ENCODE results near the gene NFE2L3.
"Not testable (repeated sequence)": the region's sequence is repeated elsewhere in the genome, so short reads cannot be mapped to it uniquely, and the experiment has no call there.

Gene NFE2L3

GRCh38 chr7:26179826-26180497, 28.0 kb downstream of the NFE2L3 start:
- DNase-seq (ENCODE audit: low read depth), result no peak
- no peak overlapping the region for H3K4me3 ChIP-seq (ENCODE audit: low read depth, low read length)
- TF ChIP-seq, protein P1, sequence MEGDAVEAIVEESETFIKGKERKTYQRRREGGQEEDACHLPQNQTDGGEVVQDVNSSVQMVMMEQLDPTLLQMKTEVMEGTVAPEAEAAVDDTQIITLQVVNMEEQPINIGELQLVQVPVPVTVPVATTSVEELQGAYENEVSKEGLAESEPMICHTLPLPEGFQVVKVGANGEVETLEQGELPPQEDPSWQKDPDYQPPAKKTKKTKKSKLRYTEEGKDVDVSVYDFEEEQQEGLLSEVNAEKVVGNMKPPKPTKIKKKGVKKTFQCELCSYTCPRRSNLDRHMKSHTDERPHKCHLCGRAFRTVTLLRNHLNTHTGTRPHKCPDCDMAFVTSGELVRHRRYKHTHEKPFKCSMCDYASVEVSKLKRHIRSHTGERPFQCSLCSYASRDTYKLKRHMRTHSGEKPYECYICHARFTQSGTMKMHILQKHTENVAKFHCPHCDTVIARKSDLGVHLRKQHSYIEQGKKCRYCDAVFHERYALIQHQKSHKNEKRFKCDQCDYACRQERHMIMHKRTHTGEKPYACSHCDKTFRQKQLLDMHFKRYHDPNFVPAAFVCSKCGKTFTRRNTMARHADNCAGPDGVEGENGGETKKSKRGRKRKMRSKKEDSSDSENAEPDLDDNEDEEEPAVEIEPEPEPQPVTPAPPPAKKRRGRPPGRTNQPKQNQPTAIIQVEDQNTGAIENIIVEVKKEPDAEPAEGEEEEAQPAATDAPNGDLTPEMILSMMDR (conservative IDR thresholded peaks at IDR 0.05; ENCODE audit: low read depth, low read length), result no peak

DNA sequence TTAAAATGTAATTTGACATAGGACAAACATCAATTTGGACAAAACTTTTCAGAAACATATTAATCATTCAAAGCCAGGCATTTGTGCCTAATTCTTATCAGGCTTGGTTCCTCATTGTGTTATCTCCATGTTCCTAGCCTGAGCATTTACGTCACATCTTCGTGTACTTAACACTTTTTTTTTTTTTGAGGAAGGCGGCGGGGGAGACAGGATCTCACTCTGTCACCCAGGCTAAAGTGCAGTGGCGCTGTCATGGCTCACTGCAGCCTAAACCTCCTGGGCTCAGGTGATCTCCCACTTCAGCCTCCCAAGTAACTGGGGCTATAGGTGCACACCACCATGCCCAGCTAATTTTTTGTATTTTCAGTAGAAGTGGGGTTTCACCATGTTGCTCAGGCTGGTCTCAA, 28.8 kb downstream of the NFE2L3 start:
- DNase-seq (ENCODE audit: low read depth), result no peak
- TF ChIP-seq, protein P1 (conservative IDR thresholded peaks at IDR 0.05; ENCODE audit: low read depth, low read length), result no peak

DNA sequence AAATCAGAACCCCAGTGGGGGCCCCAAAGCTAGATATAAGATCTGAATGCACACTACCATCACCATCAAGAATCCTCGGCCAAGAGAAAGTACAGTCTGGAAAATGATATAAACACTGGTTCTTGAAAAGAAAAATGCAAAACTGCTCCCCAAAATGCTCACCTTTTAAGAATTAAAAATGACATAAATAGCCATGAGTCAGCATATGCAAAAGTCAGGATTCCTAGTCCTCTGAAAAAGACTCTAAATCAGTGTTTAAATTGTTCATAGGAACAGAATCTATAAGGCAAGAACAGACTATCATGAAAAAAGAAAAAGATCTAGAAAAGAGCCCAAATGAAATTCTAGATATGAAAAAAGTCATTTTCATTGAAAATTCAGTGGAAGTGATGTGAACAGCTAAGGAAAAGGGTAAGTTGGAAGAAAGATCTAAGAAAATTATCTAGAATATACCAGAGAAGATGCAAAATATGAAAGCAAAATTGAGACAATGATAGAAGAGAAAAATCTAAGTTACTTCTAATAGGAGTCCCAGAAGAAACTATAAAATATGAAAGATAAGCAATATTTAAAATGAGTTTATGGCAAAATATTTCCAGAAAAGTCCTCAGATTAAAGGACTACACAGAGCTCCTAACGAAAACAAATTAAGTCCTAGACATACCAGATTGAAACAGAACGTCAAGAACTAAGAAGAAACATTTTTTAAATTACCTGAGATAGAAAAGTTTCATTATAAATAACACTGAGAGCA, 29.7 kb downstream of the NFE2L3 start:
- no peak for DNase-seq (ENCODE audit: low read depth)
- TF ChIP-seq, protein P1 (conservative IDR thresholded peaks at IDR 0.05; ENCODE audit: low read depth, low read length), result no peak
- no peak overlapping the region for H3K4me3 ChIP-seq (ENCODE audit: low read depth, low read length)

More for the DNA sequence above, 28.8 kb downstream of the NFE2L3 start:
- no peak overlapping the region for H3K4me3 ChIP-seq (ENCODE audit: low read depth, low read length)

GRCh38 chr7:26182283-26182682, 30.3 kb downstream of the NFE2L3 start:
- DNase-seq (ENCODE audit: low read depth), result no peak
- TF ChIP-seq, protein P1 (conservative IDR thresholded peaks at IDR 0.05; ENCODE audit: low read depth, low read length), result no peak
- no peak overlapping the region for H3K4me3 ChIP-seq (ENCODE audit: low read depth, low read length)

GRCh38 chr7:26182706-26183105, 30.7 kb downstream of the NFE2L3 start:
- no peak for DNase-seq (ENCODE audit: low read depth)
- TF ChIP-seq, protein P1 (conservative IDR thresholded peaks at IDR 0.05; ENCODE audit: low read depth, low read length), result no peak
- H3K4me3 ChIP-seq (ENCODE audit: low read depth, low read length), result no peak overlapping the region

- TF ChIP-seq, protein P1 (conservative IDR thresholded peaks at IDR 0.05; ENCODE audit: low read depth, low read length), result no peak
- DNase-seq (ENCODE audit: low read depth), result no peak
- H3K4me3 ChIP-seq (ENCODE audit: low read depth, low read length), result no peak overlapping the region
Observed at GRCh38 chr7:26183545-26184280, 31.7 kb downstream of the NFE2L3 start.

GRCh38 chr7:26184281-26185101, 32.5 kb downstream of the NFE2L3 start:
- not testable (repeated sequence) for H3K4me3 ChIP-seq (ENCODE audit: low read depth, low read length); DNase-seq (ENCODE audit: low read depth)

All from choroid plexus epithelial cell (primary cell).